HL-60 (cell line): ENCODE results near the gene CMTM1.

Experiments
- CTCF ChIP-seq: IDR thresholded peaks from one replicate; pipeline ENCODE4 v1.5.1; 2011; ENCODE audit warnings: low read length, control low read depth, inconsistent platforms; ENCODE audit not compliant: insufficient read depth
- GABPA ChIP-seq: IDR thresholded peaks from 2 replicates; pipeline ENCODE4 v1.6.1; 2012; ENCODE audit warnings: low read depth
- POLR2AphosphoS5 ChIP-seq: IDR thresholded peaks from 2 replicates; pipeline ENCODE4 v1.6.1; 2012; ENCODE audit warnings: low read depth

GRCh38 chr16:66516509-66516807, 49.8 kb upstream of the CMTM1 start:
- TF ChIP-seq CTCF (no peak), POLR2AphosphoS5 (no peak), GABPA (no peak)
